NCI-H1092 (cell line): ENCODE results near the gene SDF2.

Source experiments
- DNase-seq: peaks from one replicate; lab custom pipeline; 2025; lab: John Stamatoyannopoulos, UW

Gene SDF2, protein sequence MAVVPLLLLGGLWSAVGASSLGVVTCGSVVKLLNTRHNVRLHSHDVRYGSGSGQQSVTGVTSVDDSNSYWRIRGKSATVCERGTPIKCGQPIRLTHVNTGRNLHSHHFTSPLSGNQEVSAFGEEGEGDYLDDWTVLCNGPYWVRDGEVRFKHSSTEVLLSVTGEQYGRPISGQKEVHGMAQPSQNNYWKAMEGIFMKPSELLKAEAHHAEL

GRCh38 chr17:28661635-28662526, at the start of gene SDF2, which contains the start of gene SUPT6H:
TSS of gene SDF2 (minus strand) at chr17:28661906. CDS start at chr17:28661876, 30 bp downstream.
TSS of gene SUPT6H (plus strand) at chr17:28662205. CDS start at chr17:28673402, 11,197 bp downstream.
- DNase-seq: peak; percentile 80

DNA sequence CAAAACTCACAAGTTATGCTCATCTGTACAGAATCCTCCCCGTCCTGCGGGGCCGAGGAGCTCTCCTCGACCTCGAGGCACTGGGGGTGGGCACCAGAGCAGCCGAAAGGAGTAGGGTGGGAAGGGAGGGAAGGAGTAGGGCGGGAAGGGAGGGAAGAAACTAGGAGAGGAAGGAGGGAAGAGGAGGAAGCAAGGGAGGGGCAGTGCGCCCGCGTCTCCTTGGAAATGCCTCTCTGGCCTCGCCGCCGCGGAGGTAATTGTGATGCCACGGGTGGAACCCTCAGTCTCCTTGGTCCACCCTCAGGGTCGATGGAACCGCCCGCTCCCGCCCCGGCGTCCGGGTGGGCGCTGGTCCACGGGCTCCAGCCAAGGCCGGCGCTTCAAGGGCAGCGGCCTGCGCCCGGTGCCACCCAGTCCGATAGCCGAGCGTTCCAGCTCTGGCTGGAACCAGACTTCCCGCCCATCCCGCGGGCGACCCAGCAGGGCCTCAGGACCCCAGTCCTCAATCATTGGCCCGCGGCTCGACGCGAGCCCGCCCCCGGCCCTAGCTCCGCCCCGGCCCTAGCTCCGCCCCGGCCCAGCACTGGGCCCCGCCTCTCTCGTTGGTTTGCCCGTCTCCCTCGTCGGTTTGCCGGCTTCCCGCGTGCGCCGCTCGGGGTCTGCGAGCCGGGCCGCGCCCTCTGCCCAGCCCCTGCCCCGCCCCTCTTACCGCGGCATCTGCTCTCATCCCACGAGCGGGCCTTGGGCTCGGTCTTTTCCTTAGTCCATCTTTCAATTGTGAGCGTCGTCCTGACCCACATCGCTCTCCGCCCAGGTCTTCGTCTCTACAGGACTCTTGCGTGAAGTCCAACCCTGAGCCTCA, 49.4 kb upstream of the SDF2 start:
- DNase-seq: peak; percentile 87

- no peak for DNase-seq
These were observed 45.6 kb upstream of the SDF2 start for GRCh38 chr17:28707339-28707720.

DNA sequence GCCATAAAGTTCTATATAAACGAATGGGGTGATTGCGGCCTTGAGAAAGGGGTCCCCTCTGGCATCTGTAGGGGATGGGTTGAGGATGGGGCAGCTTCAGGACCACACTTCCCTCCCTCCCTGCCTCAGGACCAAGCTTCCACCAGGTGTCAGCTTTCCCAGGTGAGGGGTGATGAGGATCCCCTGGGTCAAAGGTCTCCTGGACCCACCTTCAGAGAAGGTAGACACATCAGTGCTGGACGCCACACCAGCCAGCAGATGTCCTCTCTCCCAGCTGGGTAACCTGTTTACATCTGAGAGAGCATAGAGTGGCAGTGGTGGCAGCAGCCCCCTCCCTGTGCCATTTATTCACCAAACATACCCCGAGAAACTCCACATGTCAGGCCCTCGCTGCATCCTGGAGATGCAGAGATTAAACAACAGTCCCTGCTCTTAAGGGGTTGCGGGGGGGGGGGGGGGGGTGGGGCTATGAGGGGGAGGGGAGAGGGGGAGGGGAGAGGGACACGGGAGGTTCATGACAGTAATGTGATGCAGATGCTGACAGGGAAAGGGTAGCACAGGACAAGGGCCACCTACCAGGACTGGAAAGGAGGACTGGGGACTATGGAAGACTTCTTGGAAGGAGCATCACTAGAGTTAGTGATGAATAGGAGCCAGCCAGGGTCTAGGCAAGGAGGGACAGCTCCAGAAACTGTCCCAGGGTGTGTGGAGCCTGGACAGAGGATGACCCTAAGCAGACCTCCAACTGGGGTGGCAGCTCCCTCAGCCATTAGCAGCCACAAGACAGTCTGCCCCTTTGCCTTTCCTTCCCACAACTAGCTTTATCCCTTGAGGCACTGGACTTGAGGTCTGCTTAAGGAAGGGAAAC, 45.0 kb upstream of the SDF2 start:
- DNase-seq: no peak

DNA sequence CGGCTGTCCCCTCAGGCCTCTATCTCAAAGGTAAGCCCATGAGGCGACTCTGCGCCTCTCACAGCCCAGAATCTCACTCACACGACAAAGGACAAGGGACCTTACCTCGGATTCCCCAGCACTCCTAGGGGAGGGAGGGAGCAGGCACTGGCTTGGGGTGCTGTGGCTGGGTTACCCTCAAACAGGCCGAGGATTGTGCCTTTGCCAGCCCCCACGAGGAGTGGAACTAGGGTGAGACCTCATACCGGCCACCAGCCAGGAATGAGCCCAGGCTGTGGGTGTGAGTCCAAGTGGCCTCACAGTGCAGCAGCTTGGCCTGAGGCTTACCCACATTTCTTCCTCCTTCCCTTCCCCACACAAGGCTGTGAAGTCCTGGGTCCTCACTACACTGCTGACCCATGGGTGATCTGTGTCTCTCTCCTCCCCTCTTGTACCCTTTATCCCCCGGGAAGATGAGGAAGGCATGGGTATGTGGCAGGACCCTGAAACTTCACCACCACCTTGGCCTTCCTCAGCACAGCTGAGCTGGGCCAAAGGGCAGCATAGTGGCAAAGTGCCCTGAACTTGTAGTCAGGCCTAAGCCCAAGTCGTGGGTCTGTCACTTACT, 44.1 kb upstream of the SDF2 start:
- DNase-seq: no peak

DNA sequence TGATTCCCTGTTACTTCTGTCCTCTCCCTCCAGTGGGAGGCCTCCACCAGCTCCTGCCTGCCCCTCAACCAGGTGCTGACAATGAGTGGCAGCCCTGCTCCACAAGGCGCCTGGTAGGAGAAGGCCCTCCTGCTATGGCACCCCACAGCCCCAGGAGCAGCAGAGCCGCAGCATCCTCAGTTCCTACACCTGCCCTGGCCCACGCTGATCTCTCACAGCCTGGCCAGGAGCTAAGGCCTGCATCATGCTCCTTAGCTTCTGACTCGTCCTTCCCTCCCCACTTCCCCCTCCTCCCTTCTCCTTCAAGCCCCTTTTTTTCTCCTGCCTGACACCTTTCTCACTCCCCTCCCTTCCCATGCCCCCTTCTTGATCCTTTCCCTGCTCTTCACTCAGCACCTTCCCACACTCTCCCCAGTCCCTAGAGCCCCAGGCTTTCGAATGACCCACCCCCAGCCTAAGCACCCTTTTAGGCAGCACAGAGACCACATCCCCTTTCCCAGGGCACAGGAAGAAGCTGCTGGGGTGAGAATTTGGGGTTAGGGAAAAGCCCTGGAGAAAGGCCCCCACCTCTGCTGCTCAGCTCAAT, 43.5 kb upstream of the SDF2 start:
- DNase-seq: no peak

DNA sequence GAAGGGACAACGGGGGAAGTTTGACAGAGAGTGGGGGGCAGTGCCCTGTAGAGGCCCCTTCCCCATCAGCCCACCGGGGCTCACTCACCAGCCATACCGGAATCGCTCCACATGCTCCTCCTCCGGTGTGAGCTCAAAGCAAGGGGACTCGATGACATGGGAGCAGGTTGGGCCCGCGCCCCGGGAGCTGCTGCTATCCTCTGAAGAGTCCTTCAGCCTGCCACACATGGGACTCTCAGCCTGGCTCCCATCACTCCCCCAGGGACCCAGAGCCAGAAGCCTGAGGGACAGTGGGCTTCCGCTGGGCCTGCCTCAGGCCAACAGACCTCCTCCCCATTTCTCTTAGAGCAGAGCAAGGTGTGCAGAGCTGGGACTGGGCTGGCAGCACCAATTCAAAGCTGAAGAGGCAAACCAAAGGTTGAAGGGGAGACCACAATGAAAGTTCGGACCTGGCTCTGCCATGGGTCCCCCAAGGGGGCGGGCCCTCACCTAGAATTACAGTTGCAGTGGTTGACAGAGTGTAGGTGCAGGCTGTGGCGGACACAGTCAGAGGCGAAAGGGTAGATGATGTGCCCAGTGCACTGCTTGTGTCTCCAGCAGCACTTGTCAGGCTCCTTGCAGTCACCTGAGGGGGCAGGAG, 42.6 kb upstream of the SDF2 start:
- no peak for DNase-seq

DNA sequence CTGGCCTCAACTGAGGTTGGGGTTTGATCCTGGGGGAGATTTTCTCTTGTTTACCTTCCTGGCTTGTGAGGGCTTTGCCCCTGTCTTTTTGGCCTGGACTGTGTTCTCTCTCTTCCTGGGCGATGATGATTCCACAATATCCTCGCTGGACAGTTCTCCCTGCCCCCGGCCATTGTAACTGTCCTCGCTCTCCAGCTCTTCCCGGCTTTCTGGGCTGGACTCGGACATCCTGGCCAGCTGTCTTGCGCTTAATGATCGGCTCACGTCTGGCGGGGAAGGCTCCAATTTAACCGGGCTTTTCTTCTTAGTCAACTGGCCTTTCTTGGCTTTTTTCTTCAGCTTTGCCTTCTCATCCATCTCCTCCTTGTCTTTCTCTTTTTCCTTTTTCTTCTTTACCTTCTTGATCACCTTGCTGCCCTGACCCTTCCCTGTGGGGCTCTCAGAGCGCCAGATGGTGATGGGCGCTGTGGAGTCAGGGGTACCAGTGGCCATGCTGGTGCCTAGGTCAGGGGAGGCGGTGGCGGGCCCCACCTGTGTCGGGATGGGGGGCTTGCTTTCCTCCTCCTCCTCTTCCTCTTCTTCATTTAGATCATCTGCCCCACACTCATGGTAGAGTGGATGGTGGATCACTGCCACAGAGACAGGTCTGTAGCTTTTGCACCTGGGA, 42.0 kb upstream of the SDF2 start:
- DNase-seq: no peak

- no peak for DNase-seq
These were observed 41.0 kb upstream of the SDF2 start for GRCh38 chr17:28702752-28703150.

GRCh38 chr17:28702026-28702751, 40.5 kb upstream of the SDF2 start:
- peak; percentile 86 for DNase-seq

- DNase-seq: peak; percentile 31
These were observed 39.3 kb upstream of the SDF2 start for GRCh38 chr17:28700830-28701492.

DNA sequence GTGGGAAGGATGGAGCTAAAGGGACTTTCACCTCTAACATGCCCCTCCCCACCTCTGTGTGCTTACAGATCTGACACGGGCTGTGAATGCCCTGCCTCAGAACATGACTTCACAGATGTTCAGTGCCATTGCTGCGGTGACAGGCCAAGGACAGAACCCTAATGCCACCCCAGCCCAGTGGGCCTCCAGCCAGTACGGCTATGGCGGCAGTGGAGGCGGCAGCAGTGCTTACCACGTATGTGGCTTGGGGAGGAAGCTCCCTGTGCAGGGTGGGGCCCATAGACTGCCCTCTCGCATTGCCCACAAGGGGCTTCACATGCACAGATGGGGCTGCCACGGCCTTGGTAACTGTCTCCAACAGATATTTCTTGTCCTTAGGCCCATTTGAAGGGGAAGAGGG, 38.6 kb upstream of the SDF2 start:
- DNase-seq: no peak

GRCh38 chr17:28698253-28698941, 36.7 kb upstream of the SDF2 start:
- DNase-seq: no peak

- no peak for DNase-seq
These were observed 32.2 kb upstream of the SDF2 start for GRCh38 chr17:28693869-28694268.

DNA sequence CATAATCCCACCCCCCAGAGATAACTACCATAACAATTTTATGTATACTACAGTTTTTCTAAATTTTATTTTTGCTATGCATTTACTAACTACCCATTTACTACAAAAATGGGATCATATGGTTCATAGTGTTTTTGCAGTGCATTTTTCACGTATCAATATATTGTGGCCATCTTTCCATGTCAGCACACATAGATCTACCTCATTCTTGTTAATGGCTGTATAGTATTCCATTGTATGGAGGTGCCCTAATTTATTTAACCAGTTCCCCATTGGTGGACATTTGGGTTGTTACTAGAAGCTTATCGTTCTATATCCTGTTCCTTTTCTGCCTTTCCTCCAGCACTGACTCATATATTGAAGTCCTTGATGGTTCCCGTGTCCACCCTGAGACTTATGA, 27.3 kb upstream of the SDF2 start:
- no peak for DNase-seq

DNA sequence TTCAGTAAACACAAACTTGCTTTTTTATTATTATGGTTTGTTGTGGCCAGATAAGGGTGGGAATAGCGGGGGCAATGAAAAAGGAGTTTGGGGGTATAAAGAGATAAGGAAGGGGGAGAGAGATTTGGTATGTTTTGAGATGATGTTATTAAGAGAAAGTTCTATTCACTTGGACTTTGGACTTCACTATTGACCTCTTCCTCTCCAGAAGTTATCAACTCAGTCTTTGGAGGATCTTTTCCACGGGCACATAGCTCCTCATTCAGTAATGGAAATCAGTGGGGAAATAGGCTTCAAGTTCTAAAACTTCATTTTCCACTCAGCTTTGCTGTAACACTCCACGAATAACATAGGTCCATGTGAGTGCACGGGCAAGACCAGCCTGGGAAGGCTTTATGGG, 26.8 kb upstream of the SDF2 start:
- DNase-seq: no peak

- no peak for DNase-seq
These were observed 24.6 kb upstream of the SDF2 start for GRCh38 chr17:28686296-28686695.

DNA sequence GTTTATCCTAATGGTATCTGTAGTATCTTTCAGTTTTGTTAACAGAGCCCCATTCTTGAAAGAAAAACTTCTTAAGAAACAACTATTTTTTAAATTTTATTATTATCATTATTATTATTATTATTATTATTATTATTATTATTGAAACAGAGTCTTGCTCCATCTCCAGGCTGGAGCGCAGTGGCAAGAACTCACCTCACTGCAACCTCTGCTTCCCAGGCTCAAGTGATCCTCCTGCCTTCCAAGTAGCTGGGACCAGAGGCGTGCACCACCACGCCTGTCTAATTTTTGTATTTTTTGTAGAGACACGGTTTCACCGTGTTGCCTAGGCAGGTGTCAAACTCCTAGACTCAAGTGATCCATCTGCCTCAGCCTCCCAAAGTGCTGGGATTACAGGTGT, 23.7 kb upstream of the SDF2 start:
- DNase-seq: no peak
